Measurements from ENCODE around the gene SDR9C7.
"Not testable (repeated sequence)": the region's sequence is repeated elsewhere in the genome, so short reads cannot be mapped to it uniquely, and the experiment has no call there.

SDR9C7 gene

GRCh38 chr12:56948881-56949280 lies 14.7 kb upstream of the SDR9C7 start:
- H3K27me3 ChIP-seq (replicated peaks; ENCODE audit: control insufficient read depth, insufficient read depth, low read length), result peaks cover 29% of the 10 kb centered on the region
- H3K9me3 ChIP-seq (ENCODE audit: control insufficient read depth, low read length), result peaks cover under 1% of the 10 kb centered on the region
- DNase-seq (ENCODE audit: low read depth), result no peak
- H3K4me3 ChIP-seq (ENCODE audit: low read length), result no peak overlapping the region
- H3K36me3 ChIP-seq (ENCODE audit: control insufficient read depth, insufficient read depth, low read length, severe bottlenecking), result no peaks in the 10 kb centered on the region
- peaks cover 3% of the 10 kb centered on the region for H3K4me1 ChIP-seq (ENCODE audit: control insufficient read depth, insufficient read depth, low read length)
- no peak overlapping the region for H3K9ac ChIP-seq (ENCODE audit: low read length)

DNA sequence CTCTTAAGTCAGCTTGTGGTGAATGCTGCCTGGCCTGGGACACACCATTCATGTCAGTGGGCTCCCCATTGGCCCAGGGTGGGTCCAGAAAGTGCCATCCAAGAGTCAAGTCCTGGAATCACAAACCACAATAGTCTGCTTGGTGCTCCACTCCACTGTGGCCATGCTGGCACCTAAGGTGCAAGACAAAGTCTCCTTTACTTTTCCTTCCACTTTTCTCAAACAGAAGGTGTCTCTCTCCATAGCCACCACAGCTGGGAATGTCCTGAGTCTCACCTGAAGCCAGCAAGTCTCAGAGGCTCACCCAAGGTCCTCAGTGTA lies 14.2 kb upstream of the SDR9C7 start:
- H3K27me3 ChIP-seq (replicated peaks; ENCODE audit: control insufficient read depth, insufficient read depth, low read length), result peaks cover 24% of the 10 kb centered on the region
- H3K4me1 ChIP-seq (ENCODE audit: control insufficient read depth, insufficient read depth, low read length), result peaks cover 3% of the 10 kb centered on the region
- H3K9ac ChIP-seq (ENCODE audit: low read length), result no peak overlapping the region
- H3K36me3 ChIP-seq (ENCODE audit: control insufficient read depth, insufficient read depth, low read length, severe bottlenecking), result no peaks in the 10 kb centered on the region
- H3K4me3 ChIP-seq (ENCODE audit: low read length), result no peak overlapping the region
- DNase-seq (ENCODE audit: low read depth), result no peak
- peaks cover 5% of the 10 kb centered on the region for H3K9me3 ChIP-seq (ENCODE audit: control insufficient read depth, low read length)

GRCh38 chr12:56947633-56948456 lies 13.6 kb upstream of the SDR9C7 start:
- no peak overlapping the region for H3K4me3 ChIP-seq (ENCODE audit: low read length)
- DNase-seq (ENCODE audit: low read depth), result no peak
- peaks cover 3% of the 10 kb centered on the region for H3K4me1 ChIP-seq (ENCODE audit: control insufficient read depth, insufficient read depth, low read length)
- no peaks in the 10 kb centered on the region for H3K36me3 ChIP-seq (ENCODE audit: control insufficient read depth, insufficient read depth, low read length, severe bottlenecking)
- peaks cover 19% of the 10 kb centered on the region for H3K27me3 ChIP-seq (replicated peaks; ENCODE audit: control insufficient read depth, insufficient read depth, low read length)
- H3K9ac ChIP-seq (ENCODE audit: low read length), result no peak overlapping the region
- H3K9me3 ChIP-seq (ENCODE audit: control insufficient read depth, low read length), result peaks cover 5% of the 10 kb centered on the region

GRCh38 chr12:56943878-56944277 lies 9.7 kb upstream of the SDR9C7 start:
- no peak overlapping the region for H3K9ac ChIP-seq (ENCODE audit: low read length)

GRCh38 chr12:56943374-56943773 lies 9.2 kb upstream of the SDR9C7 start:
- DNase-seq (ENCODE audit: low read depth); H3K36me3 ChIP-seq (ENCODE audit: control insufficient read depth, insufficient read depth, low read length, severe bottlenecking); H3K9ac ChIP-seq (ENCODE audit: low read length); H3K27me3 ChIP-seq (replicated peaks; ENCODE audit: control insufficient read depth, insufficient read depth, low read length); H3K9me3 ChIP-seq (ENCODE audit: control insufficient read depth, low read length); H3K4me3 ChIP-seq (ENCODE audit: low read length): not testable (repeated sequence)
- H3K4me1 ChIP-seq (ENCODE audit: control insufficient read depth, insufficient read depth, low read length), result peaks cover 11% of the 10 kb centered on the region

More at GRCh38 chr12:56943878-56944277, 9.7 kb upstream of the SDR9C7 start:
- Histone ChIP-seq H3K4me1 (ENCODE audit: control insufficient read depth, insufficient read depth, low read length) (peaks cover 11% of the 10 kb centered on the region), H3K4me3 (ENCODE audit: low read length) (no peak overlapping the region), H3K27me3 (replicated peaks; ENCODE audit: control insufficient read depth, insufficient read depth, low read length) (peaks cover 7% of the 10 kb centered on the region), H3K36me3 (ENCODE audit: control insufficient read depth, insufficient read depth, low read length, severe bottlenecking) (no peaks in the 10 kb centered on the region), H3K9me3 (ENCODE audit: control insufficient read depth, low read length) (peaks cover 5% of the 10 kb centered on the region)
- DNase-seq (ENCODE audit: low read depth), result no peak

DNA sequence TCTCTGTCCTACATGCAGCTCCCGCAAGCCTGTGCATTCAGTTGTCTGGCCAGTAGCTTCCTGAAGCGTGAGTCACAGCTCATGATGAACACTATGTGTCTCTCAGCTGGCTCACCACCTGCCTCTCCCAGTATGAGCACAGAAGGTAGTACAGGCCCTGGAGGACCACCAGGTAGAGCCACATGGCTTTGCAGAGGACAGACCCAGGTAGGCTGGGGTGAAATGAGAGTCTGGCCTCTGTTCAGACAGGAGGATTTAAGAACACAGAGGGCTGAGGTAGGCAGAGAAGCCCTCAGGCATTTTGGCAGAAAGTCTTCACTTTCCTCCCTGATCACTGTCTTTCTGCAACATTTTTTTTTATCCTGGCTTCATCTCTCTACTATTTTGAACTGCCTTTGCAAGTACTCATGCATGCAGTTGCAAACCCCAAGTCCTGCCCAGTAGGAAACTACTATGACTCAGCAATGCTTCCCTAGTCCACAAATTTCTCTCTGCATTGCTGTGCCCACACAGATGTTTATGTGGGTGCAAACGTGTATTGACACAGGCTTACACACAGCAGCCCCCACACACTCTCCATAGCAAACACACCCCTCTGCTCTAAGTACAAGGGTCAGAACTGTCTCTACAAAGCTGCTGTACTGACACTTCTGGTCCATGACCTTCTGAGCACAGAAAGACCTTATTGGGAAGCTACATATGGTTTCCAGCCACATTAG lies 7.2 kb upstream of the SDR9C7 start:
- Histone ChIP-seq H3K27me3 (replicated peaks; ENCODE audit: control insufficient read depth, insufficient read depth, low read length) (peaks cover 21% of the 10 kb centered on the region), H3K9ac (ENCODE audit: low read length) (no peak overlapping the region), H3K36me3 (ENCODE audit: control insufficient read depth, insufficient read depth, low read length, severe bottlenecking) (no peaks in the 10 kb centered on the region), H3K4me1 (ENCODE audit: control insufficient read depth, insufficient read depth, low read length) (peaks cover 11% of the 10 kb centered on the region), H3K4me3 (ENCODE audit: low read length) (no peak overlapping the region), H3K9me3 (ENCODE audit: control insufficient read depth, low read length) (peaks cover 5% of the 10 kb centered on the region)
- peak; percentile 67 for DNase-seq (ENCODE audit: low read depth)

- not testable (repeated sequence) for H3K9ac ChIP-seq (ENCODE audit: low read length); H3K36me3 ChIP-seq (ENCODE audit: control insufficient read depth, insufficient read depth, low read length, severe bottlenecking); DNase-seq (ENCODE audit: low read depth); H3K9me3 ChIP-seq (ENCODE audit: control insufficient read depth, low read length); H3K4me3 ChIP-seq (ENCODE audit: low read length)
- Histone ChIP-seq H3K27me3 (replicated peaks; ENCODE audit: control insufficient read depth, insufficient read depth, low read length) (peaks cover 25% of the 10 kb centered on the region), H3K4me1 (ENCODE audit: control insufficient read depth, insufficient read depth, low read length) (peaks cover 11% of the 10 kb centered on the region)
Measured at GRCh38 chr12:56940942-56941298, 6.7 kb upstream of the SDR9C7 start.

DNA sequence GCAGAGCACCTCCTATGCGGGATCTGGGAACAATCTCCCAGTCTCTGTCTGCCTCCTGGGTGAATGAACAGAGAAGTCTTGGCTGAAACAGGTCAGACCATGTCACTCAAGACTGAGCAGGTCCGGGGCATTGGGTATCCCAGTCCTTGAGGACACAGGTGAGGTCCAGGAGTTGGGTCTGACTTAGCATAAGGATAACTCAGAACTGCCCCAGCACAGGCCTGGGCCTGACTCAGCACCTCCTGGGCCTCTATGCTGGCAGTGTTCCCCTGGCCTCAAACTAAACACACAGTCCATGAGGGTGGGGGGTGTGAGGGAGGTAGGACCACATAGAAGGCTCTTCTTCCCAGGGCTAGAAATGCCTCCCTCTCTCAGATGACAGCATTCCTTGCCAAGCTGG lies 1.5 kb upstream of the SDR9C7 start:
- peaks cover 37% of the 10 kb centered on the region for H3K27me3 ChIP-seq (replicated peaks; ENCODE audit: control insufficient read depth, insufficient read depth, low read length)
- H3K36me3 ChIP-seq (ENCODE audit: control insufficient read depth, insufficient read depth, low read length, severe bottlenecking), result no peaks in the 10 kb centered on the region
- H3K9ac ChIP-seq (ENCODE audit: low read length), result no peak overlapping the region
- no peak for DNase-seq (ENCODE audit: low read depth)
- H3K4me1 ChIP-seq (ENCODE audit: control insufficient read depth, insufficient read depth, low read length), result peaks cover 3% of the 10 kb centered on the region
- H3K9me3 ChIP-seq (ENCODE audit: control insufficient read depth, low read length), result no peaks in the 10 kb centered on the region
- no peak overlapping the region for H3K4me3 ChIP-seq (ENCODE audit: low read length)

DNA sequence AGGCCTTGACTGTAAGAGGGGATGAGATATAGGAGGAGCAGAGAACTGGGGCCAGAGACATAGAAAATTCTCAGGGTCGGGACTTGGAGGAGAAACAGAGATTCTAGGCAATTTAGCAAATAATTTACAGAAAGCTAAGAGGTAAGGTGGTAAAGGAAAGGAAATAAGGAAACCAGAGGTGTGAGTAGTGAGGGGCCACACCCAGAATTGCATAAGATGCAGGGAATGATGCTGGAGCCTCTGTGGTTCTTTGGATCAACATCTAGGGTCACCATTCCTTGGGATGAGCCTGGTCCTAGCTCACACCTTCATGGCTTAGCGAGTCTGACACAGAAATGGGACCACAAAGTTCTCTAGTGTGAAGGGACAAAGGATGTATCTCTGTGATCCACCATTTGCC lies 949 bp upstream of the SDR9C7 start:
- Histone ChIP-seq H3K9ac (ENCODE audit: low read length) (no peak overlapping the region), H3K9me3 (ENCODE audit: control insufficient read depth, low read length) (no peaks in the 10 kb centered on the region), H3K4me3 (ENCODE audit: low read length) (no peak overlapping the region), H3K4me1 (ENCODE audit: control insufficient read depth, insufficient read depth, low read length) (peaks cover 3% of the 10 kb centered on the region), H3K27me3 (replicated peaks; ENCODE audit: control insufficient read depth, insufficient read depth, low read length) (peaks cover 37% of the 10 kb centered on the region), H3K36me3 (ENCODE audit: control insufficient read depth, insufficient read depth, low read length, severe bottlenecking) (no peaks in the 10 kb centered on the region)
- DNase-seq (ENCODE audit: low read depth), result no peak

DNA sequence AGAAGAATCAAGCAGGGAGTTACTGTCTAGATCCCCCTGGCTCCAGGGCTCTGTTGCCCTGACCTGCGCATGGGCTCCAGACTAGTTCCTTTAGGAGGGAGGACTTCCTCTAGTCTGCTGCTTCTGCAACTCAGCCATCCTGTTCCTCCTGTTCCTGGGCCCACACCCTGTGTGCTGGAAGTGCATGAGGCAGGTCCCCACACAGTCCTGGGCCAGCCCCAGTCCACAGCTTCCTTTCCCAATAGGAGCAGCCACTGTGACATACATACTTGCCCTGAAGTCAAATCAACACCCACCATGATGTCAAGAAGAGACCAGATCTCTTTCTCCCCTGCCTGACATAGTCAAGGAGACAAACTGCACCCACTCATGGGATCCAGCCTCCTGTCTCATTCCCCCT lies 1.3 kb downstream of the SDR9C7 start:
- Histone ChIP-seq H3K4me3 (ENCODE audit: low read length) (no peak overlapping the region), H3K36me3 (ENCODE audit: control insufficient read depth, insufficient read depth, low read length, severe bottlenecking) (no peaks in the 10 kb centered on the region), H3K27me3 (replicated peaks; ENCODE audit: control insufficient read depth, insufficient read depth, low read length) (peaks cover 38% of the 10 kb centered on the region), H3K9me3 (ENCODE audit: control insufficient read depth, low read length) (no peaks in the 10 kb centered on the region), H3K9ac (ENCODE audit: low read length) (no peak overlapping the region), H3K4me1 (ENCODE audit: control insufficient read depth, insufficient read depth, low read length) (peaks cover 3% of the 10 kb centered on the region)
- DNase-seq (ENCODE audit: low read depth), result no peak

GRCh38 chr12:56932146-56932545 lies 2.1 kb downstream of the SDR9C7 start:
- H3K36me3 ChIP-seq (ENCODE audit: control insufficient read depth, insufficient read depth, low read length, severe bottlenecking), result no peaks in the 10 kb centered on the region
- no peak for DNase-seq (ENCODE audit: low read depth)
- no peak overlapping the region for H3K4me3 ChIP-seq (ENCODE audit: low read length)
- H3K4me1 ChIP-seq (ENCODE audit: control insufficient read depth, insufficient read depth, low read length), result peaks cover 3% of the 10 kb centered on the region
- peaks cover 37% of the 10 kb centered on the region for H3K27me3 ChIP-seq (replicated peaks; ENCODE audit: control insufficient read depth, insufficient read depth, low read length)
- no peak overlapping the region for H3K9ac ChIP-seq (ENCODE audit: low read length)
- no peaks in the 10 kb centered on the region for H3K9me3 ChIP-seq (ENCODE audit: control insufficient read depth, low read length)
